ENCODE measurements around the gene WNT5A. TPM values are rescaled to one million over a fixed set of nuclear protein-coding genes. Genes with fewer than 3 reads are reported as not detected.

The WNT5A gene
- total and polyA plus RNA-seq, 2 experiments from 2014 or later = 31.6 to 129 TPM

DNA sequence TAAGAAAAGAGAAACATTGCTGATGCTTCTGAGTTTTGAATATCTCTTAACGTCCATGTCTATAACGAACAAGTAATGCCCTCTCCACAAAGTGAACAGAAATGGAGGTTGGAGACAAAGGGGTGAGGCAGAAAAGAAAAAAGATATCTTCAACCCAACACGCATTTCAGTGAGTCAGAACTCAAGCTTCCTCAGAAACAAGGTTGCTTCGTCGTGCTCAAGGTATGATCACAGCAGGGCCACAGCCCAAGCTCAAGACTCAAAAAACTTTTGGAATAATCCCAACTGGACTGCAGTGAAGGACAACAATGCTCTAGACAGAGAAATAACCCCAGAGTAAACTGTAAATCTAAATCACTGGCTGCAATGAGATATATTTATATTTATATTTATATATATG is 18.9 kb downstream of the WNT5A start:
- Histone ChIP-seq H3K9me3 (ENCODE audit: low read depth) (no peaks in the 10 kb centered on the region), H3K9me2 (replicated peaks; ENCODE audit: insufficient read depth) (no peaks in the 10 kb centered on the region), H4K20me1 (ENCODE audit: insufficient read depth, poor library complexity, severe bottlenecking) (peaks cover 4% of the 10 kb centered on the region), H3K4me3 (no peak overlapping the region), H3K27ac (peak overlapping the region; percentile 35), H2AFZ (no peak overlapping the region), H3K79me2 (peaks cover 26% of the 10 kb centered on the region), H3K4me1 (ENCODE audit: insufficient read depth) (no peaks in the 10 kb centered on the region), H3K27me3 (no peaks in the 10 kb centered on the region), H3K4me2 (peak overlapping the region; percentile 29), H3K36me3 (replicated peaks; ENCODE audit: insufficient read depth, low read depth) (no peaks in the 10 kb centered on the region)
- 83% methylated on average over 5 of the region's 5 CpGs for WGBS (ENCODE audit: low lambda C conversion rate, missing lambda C conversion rate)
- TF ChIP-seq, protein P1, sequence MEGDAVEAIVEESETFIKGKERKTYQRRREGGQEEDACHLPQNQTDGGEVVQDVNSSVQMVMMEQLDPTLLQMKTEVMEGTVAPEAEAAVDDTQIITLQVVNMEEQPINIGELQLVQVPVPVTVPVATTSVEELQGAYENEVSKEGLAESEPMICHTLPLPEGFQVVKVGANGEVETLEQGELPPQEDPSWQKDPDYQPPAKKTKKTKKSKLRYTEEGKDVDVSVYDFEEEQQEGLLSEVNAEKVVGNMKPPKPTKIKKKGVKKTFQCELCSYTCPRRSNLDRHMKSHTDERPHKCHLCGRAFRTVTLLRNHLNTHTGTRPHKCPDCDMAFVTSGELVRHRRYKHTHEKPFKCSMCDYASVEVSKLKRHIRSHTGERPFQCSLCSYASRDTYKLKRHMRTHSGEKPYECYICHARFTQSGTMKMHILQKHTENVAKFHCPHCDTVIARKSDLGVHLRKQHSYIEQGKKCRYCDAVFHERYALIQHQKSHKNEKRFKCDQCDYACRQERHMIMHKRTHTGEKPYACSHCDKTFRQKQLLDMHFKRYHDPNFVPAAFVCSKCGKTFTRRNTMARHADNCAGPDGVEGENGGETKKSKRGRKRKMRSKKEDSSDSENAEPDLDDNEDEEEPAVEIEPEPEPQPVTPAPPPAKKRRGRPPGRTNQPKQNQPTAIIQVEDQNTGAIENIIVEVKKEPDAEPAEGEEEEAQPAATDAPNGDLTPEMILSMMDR (IDR thresholded peaks at IDR 0.05; ENCODE audit: poor library complexity) = no peak
- TF ChIP-seq EZH2 (IDR thresholded peaks at IDR 0.05; ENCODE audit: borderline replicate concordance) (no peak), EZH2phosphoT487 (IDR thresholded peaks at IDR 0.05; ENCODE audit: low read depth, severe bottlenecking, unreplicated experiment) (no peak)
- no peak for DNase-seq (ENCODE audit: low spot score)

DNA sequence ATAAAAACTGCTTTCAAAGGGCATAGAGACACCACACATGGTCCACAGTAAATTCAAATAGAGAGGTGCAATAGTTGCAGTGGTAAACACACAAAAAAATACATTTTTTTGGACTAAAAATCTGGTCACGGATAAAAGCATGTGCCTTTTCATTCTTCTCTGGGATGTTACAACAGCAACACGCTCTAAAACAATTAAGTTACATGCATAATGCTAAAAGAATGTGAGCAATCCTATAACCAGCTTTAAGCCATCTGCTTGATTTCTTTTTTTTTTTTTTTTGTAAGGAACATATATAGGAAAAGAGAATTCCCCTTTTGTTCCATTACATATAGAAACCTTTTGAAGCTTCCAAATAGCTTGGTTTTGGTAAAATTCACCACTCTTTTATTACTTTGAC is 20.0 kb downstream of the WNT5A start:
- Histone ChIP-seq H3K9me2 (replicated peaks; ENCODE audit: insufficient read depth) (no peaks in the 10 kb centered on the region), H3K4me3 (no peak overlapping the region), H3K79me2 (peaks cover 15% of the 10 kb centered on the region), H3K27ac (peak overlapping the region; percentile 35), H4K20me1 (ENCODE audit: insufficient read depth, poor library complexity, severe bottlenecking) (peaks cover 4% of the 10 kb centered on the region), H2AFZ (no peak overlapping the region), H3K9me3 (ENCODE audit: low read depth) (no peaks in the 10 kb centered on the region), H3K4me1 (ENCODE audit: insufficient read depth) (no peaks in the 10 kb centered on the region), H3K4me2 (peak overlapping the region; percentile 14), H3K36me3 (replicated peaks; ENCODE audit: insufficient read depth, low read depth) (no peaks in the 10 kb centered on the region), H3K27me3 (no peaks in the 10 kb centered on the region)
- TF ChIP-seq, protein P1 (IDR thresholded peaks at IDR 0.05; ENCODE audit: poor library complexity) = no peak
- TF ChIP-seq EZH2 (IDR thresholded peaks at IDR 0.05; ENCODE audit: borderline replicate concordance) = no peak
- TF ChIP-seq EZH2phosphoT487 (IDR thresholded peaks at IDR 0.05; ENCODE audit: low read depth, severe bottlenecking, unreplicated experiment) = no peak
- WGBS (ENCODE audit: low lambda C conversion rate, missing lambda C conversion rate) = 79% methylated on average over 2 of the region's 2 CpGs
- DNase-seq (ENCODE audit: low spot score) = no peak

DNA sequence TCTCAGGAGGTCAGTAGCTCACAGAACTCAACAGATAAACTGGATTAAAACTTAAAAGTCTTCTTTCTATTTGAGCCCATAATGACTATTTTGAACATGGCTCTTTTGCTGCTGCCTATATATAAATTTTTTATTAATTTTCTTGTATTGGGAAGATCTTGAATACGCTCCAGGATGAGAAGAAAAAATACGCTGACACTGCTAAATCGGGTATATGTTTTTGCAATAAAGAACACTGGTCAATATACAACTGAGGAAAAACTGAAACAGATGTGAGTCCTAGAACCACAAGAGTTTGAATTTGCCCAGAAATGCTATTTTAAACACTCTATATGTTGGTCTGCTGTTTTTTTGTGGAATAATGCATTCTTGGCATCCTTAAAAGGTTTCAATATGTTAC is 20.6 kb downstream of the WNT5A start:
- 81% methylated on average over 3 of the region's 3 CpGs for WGBS (ENCODE audit: low lambda C conversion rate, missing lambda C conversion rate)
- Histone ChIP-seq H3K4me1 (ENCODE audit: insufficient read depth) (no peaks in the 10 kb centered on the region), H3K9me2 (replicated peaks; ENCODE audit: insufficient read depth) (no peaks in the 10 kb centered on the region), H3K36me3 (replicated peaks; ENCODE audit: insufficient read depth, low read depth) (no peaks in the 10 kb centered on the region), H3K4me2 (peak overlapping the region; percentile 14), H3K79me2 (peaks cover 9% of the 10 kb centered on the region), H3K9me3 (ENCODE audit: low read depth) (no peaks in the 10 kb centered on the region), H3K27ac (peak overlapping the region; percentile 35), H2AFZ (no peak overlapping the region), H3K27me3 (no peaks in the 10 kb centered on the region), H4K20me1 (ENCODE audit: insufficient read depth, poor library complexity, severe bottlenecking) (peaks cover 4% of the 10 kb centered on the region), H3K4me3 (no peak overlapping the region)
- no peak for DNase-seq (ENCODE audit: low spot score)
- TF ChIP-seq, protein P1 (IDR thresholded peaks at IDR 0.05; ENCODE audit: poor library complexity) = no peak
- TF ChIP-seq EZH2phosphoT487 (IDR thresholded peaks at IDR 0.05; ENCODE audit: low read depth, severe bottlenecking, unreplicated experiment) (no peak), EZH2 (IDR thresholded peaks at IDR 0.05; ENCODE audit: borderline replicate concordance) (no peak)

DNA sequence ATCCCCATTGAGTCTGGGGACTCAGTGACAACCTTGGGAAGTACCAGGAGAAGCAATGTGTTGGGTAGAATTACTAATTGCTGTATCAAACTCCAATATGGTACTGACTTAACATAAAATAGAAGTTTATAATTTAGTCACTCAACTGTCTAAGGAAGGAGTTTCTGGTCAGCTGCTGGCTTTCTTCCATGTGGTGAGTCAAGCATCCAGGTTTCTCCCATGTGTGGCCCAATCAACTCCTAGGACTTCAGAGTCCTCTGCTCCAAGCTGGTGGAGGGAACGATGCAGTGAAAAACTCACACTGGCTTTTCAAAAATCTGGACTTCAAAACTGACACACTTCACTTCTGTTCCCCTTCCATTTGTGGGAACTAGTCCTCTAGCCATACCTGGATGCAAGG is 25.2 kb downstream of the WNT5A start:
- H4K20me1 ChIP-seq (ENCODE audit: insufficient read depth, poor library complexity, severe bottlenecking) = no peaks in the 10 kb centered on the region
- 90% methylated on average over 1 of the region's 1 CpG for WGBS (ENCODE audit: low lambda C conversion rate, missing lambda C conversion rate)
- no peak for DNase-seq (ENCODE audit: low spot score)
- TF ChIP-seq EZH2 (IDR thresholded peaks at IDR 0.05; ENCODE audit: borderline replicate concordance) (no peak), EZH2phosphoT487 (IDR thresholded peaks at IDR 0.05; ENCODE audit: low read depth, severe bottlenecking, unreplicated experiment) (no peak)
- TF ChIP-seq, protein P1 (IDR thresholded peaks at IDR 0.05; ENCODE audit: poor library complexity) = no peak
- H3K27me3 ChIP-seq = no peaks in the 10 kb centered on the region
- no peaks in the 10 kb centered on the region for H3K9me2 ChIP-seq (replicated peaks; ENCODE audit: insufficient read depth)
- H3K9me3 ChIP-seq (ENCODE audit: low read depth) = no peaks in the 10 kb centered on the region
- no peaks in the 10 kb centered on the region for H3K79me2 ChIP-seq
- no peak overlapping the region for H3K27ac ChIP-seq
- H3K4me3 ChIP-seq = no peak overlapping the region
- H2AFZ ChIP-seq = no peak overlapping the region
- H3K4me2 ChIP-seq = no peak overlapping the region
- no peaks in the 10 kb centered on the region for H3K4me1 ChIP-seq (ENCODE audit: insufficient read depth)
- no peaks in the 10 kb centered on the region for H3K36me3 ChIP-seq (replicated peaks; ENCODE audit: insufficient read depth, low read depth)

All from hepatocyte (in vitro differentiated cells).